ENCODE data around the gene SUMO4. TPM values are rescaled to one million over a fixed set of nuclear protein-coding genes. Genes with fewer than 3 reads are reported as not detected.

SUMO4 gene
- total and polyA plus RNA-seq, 2 of the 4 experiments (the other 2 are of a cell fraction): 2.2 TPM; not detected in 1

DNA sequence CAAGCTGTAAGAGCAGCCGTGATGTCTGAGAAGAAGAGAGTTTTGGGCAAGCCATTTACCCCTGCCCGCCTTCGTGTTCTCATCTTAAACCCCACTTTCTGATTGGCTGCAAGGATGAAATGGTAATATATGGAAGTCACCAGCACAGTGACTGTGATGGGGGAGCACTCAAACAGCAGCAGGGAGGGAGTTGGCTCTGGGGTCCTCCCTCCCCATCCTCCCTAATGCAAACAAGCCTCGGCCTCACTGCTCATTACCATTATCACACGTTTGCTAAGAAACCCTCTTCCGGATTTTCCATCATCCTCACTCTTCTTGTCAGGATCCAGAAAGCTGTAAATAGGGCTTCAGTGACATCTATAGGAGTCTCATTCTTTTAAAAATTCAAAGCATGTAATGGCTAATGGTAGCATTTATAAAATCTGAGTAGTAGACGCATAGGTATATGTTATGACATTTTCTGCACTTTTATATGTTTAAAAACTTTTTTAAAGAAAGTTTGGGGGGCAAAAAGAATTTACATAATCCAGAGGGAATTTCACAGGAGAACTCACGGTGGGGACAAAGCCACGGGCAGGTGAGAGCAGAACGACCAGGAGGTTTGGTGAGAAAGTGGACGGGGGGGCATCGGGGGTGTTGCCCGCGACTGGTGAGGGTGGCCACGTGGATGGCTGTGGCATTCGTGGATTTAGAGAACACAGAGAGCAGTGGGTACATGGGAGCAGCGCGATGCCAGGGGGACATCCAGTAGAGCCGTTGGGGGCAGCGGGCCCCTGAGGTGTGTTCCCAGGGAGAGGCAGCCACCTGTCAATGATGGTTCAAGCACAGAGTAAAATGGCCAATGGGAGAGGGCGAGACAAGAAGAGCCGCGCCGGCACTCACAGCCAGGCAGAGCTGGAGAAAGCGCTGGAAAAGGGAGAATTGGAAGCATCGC, 29.6 kb downstream of the SUMO4 start:
- no peak for DNase-seq
- 92% methylated on average over 17 of the region's 26 CpGs; no CpG with 5 or more reads in 1 of the 2 experiments for WGBS, 2 experiments (ENCODE audit: extremely low coverage in 2 of 2, insufficient read length in 1 of 2)
- Histone ChIP-seq H3K56ac (ENCODE audit: extremely low read depth, insufficient read depth, low read length) (no peak overlapping the region), H2BK120ac (ENCODE audit: low read depth, low read length) (no peak overlapping the region), H3K27ac (ENCODE audit: insufficient read depth, low read length) (no peak overlapping the region), H3K9me1 (ENCODE audit: insufficient read depth, low read length) (no peaks in the 10 kb centered on the region), H3K23ac (ENCODE audit: low read depth, low read length) (no peak overlapping the region), H2BK15ac (ENCODE audit: low read depth, low read length) (no peak overlapping the region; the same call in 2 of the 3 replicates), H3K79me1 (ENCODE audit: low read depth in 1 of 2, low read length in 2 of 2) (no peaks in the 10 kb centered on the region), H2AK9ac (replicated peaks; ENCODE audit: low read depth, low read length, poor library complexity) (no peak overlapping the region), H4K91ac (ENCODE audit: insufficient read depth, low read depth, low read length) (no peak overlapping the region), H4K5ac (ENCODE audit: low read depth, low read length) (no peak overlapping the region), H2AK5ac (ENCODE audit: low read depth, low read length) (0 out of 2 replicates have a peak overlapping the region, but pooled peaks have one; percentile 1), H3K18ac (ENCODE audit: low read depth, low read length) (no peak overlapping the region), H3K4me2 (ENCODE audit: low read depth, low read length) (no peak overlapping the region), H3K9me3 (ENCODE audit: control insufficient read depth, insufficient read depth, low read length) (no peaks in the 10 kb centered on the region), H3K9ac (ENCODE audit: low read depth, low read length) (no peak overlapping the region), H3K4me1 (ENCODE audit: control insufficient read depth, insufficient read depth, low read length) (0 out of 2 replicates have a peak, but pooled peaks cover 2% of the 10 kb centered on the region), H2BK5ac (ENCODE audit: low read depth, low read length, poor library complexity, severe bottlenecking) (no peak overlapping the region), H4K8ac (ENCODE audit: low read depth in 2 of 2, low read length in 2 of 2) (no peak overlapping the region), H2AFZ (replicated peaks; ENCODE audit: low read length, poor library complexity) (no peak overlapping the region), H3K14ac (replicated peaks; ENCODE audit: low read depth, low read length) (no peak overlapping the region), H3K4ac (ENCODE audit: low read depth, low read length) (no peak overlapping the region; the same call in 1 of the 2 replicates), H4K20me1 (ENCODE audit: insufficient read depth, low read length) (no peaks in the 10 kb centered on the region), H3K4me3 (ENCODE audit: insufficient read depth, low read depth, low read length) (no peak overlapping the region), H3K27me3 (ENCODE audit: control insufficient read depth, insufficient read depth, low read length) (peaks cover 4% of the 10 kb centered on the region), H2BK20ac (ENCODE audit: low read depth, low read length) (no peak overlapping the region), H3K36me3 (ENCODE audit: control insufficient read depth, insufficient read depth, low read length) (no peaks in the 10 kb centered on the region)
- TF ChIP-seq MXI1 (IDR thresholded peaks at IDR 0.05; ENCODE audit: borderline replicate concordance, low read depth, low read length): no peak
- TF ChIP-seq, protein P1, sequence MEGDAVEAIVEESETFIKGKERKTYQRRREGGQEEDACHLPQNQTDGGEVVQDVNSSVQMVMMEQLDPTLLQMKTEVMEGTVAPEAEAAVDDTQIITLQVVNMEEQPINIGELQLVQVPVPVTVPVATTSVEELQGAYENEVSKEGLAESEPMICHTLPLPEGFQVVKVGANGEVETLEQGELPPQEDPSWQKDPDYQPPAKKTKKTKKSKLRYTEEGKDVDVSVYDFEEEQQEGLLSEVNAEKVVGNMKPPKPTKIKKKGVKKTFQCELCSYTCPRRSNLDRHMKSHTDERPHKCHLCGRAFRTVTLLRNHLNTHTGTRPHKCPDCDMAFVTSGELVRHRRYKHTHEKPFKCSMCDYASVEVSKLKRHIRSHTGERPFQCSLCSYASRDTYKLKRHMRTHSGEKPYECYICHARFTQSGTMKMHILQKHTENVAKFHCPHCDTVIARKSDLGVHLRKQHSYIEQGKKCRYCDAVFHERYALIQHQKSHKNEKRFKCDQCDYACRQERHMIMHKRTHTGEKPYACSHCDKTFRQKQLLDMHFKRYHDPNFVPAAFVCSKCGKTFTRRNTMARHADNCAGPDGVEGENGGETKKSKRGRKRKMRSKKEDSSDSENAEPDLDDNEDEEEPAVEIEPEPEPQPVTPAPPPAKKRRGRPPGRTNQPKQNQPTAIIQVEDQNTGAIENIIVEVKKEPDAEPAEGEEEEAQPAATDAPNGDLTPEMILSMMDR (conservative IDR thresholded peaks at IDR 0.05; ENCODE audit: low read depth, low read length): 0 out of 2 replicates have a peak, but pooled peaks have one; percentile 13
- intact Hi-C loops (cut with micrococcal nuclease): loop anchor here (5.0 to 10.0 kb wide), 2 partner anchors 112 to 855 kb away; partner anchors contain the start of gene TAB2
- POLR2A ChIA-PET (ENCODE audit: unreplicated experiment): interaction anchor here (0.6 kb wide), 1 partner anchor 90 kb away, joined by 3 read pairs; no protein-coding TSS in a partner anchor
- CTCF ChIA-PET: interaction anchor here (1.0 kb wide), 1 partner anchor 401 kb away, joined by 4 read pairs; no protein-coding TSS in a partner anchor
- ATAC-seq (ENCODE audit: low read depth): no peak
- no TSS peak for BruUV-seq (replicated peaks)
- dilution Hi-C loops (cut with HindIII; ENCODE audit: low sequenced_read_pairs, unreplicated experiment): no loop called here
- in situ Hi-C loops (cut with MboI; ENCODE audit: low sequenced_read_pairs): loop anchor here (5.0 to 10.0 kb wide), 3 partner anchors 347 to 845 kb away; no protein-coding TSS in a partner anchor
